IMR-90 (cell line): Measurements from ENCODE around the gene PCARE. TPM values are rescaled to one million over a fixed set of nuclear protein-coding genes. Genes with fewer than 3 reads are reported as not detected.

ENCODE experiments used
- ATAC-seq: fragments of 200-7000 bp; cut with Tn5 transposase; 2 replicates; pipeline ENCODE4 v1.9.1; 2020; ENCODE audit warnings: low read depth, mild to moderate bottlenecking, moderate library complexity
- BruUV-seq: library from RNA; stranded (reverse); fragments of 400-500 nt; replicated peaks from 2 replicates; lab custom pipeline; 2021; lab: Mats Ljungman, UMichigan
- CTCF ChIA-PET: fragments of 300-600 bp; formaldehyde crosslinking; extraction: SDS; loops from one replicate; lab custom pipeline; 2021; ENCODE audit warnings: antibody characterized with exemption; lab: Yijun Ruan, JAX
- POLR2A ChIA-PET: fragments of 300-600 bp; sonication (Branson Sonifier 250); formaldehyde crosslinking; loops from one replicate; lab custom pipeline; 2022; ENCODE audit warnings: antibody characterized with exemption; ENCODE audit not compliant: unreplicated experiment; lab: Charles Lee
- DNase-seq: peaks from one replicate; pipeline ENCODE4 v3.0.0; 2013
- H2AFZ ChIP-seq: replicated peaks from 2 replicates; pipeline ENCODE3; 2013; ENCODE audit warnings: low read length, mild to moderate bottlenecking; ENCODE audit not compliant: poor library complexity
- H2AK5ac ChIP-seq: 2 replicates; pipeline ENCODE4 v1.6.1; 2013; ENCODE audit warnings: low read depth, low read length, inconsistent platforms
- H2AK9ac ChIP-seq: replicated peaks from 2 replicates; pipeline ENCODE3; 2013; ENCODE audit warnings: mild to moderate bottlenecking, low read depth, low read length, moderate library complexity; ENCODE audit not compliant: poor library complexity
- H2BK120ac ChIP-seq: 2 replicates; pipeline ENCODE4 v1.6.1; 2013; ENCODE audit warnings: low read depth, low read length, inconsistent platforms
- H2BK15ac ChIP-seq: 3 replicates; pipeline ENCODE4 v1.6.1; 2013; ENCODE audit warnings: low read depth, low read length, inconsistent platforms
- H2BK20ac ChIP-seq: 2 replicates; pipeline ENCODE4 v1.6.1; 2013; ENCODE audit warnings: low read depth, mild to moderate bottlenecking, inconsistent platforms, low read length, moderate library complexity
- H2BK5ac ChIP-seq: 2 replicates; pipeline ENCODE4 v1.6.1; 2013; ENCODE audit warnings: mild to moderate bottlenecking, low read depth, low read length, inconsistent platforms; ENCODE audit not compliant: poor library complexity, severe bottlenecking
- H3K14ac ChIP-seq: replicated peaks from 2 replicates; pipeline ENCODE4 v1.6.1; 2013; ENCODE audit warnings: low read depth, low read length, inconsistent platforms
- H3K18ac ChIP-seq: 2 replicates; pipeline ENCODE4 v1.6.1; 2013; ENCODE audit warnings: low read depth, low read length, control low read depth
- H3K23ac ChIP-seq: 2 replicates; pipeline ENCODE4 v1.6.1; 2013; ENCODE audit warnings: low read depth, low read length, inconsistent platforms
- H3K27ac ChIP-seq: 2 replicates; pipeline ENCODE4 v1.5.1; 2013; ENCODE audit warnings: mild to moderate bottlenecking, control low read depth, low read length; ENCODE audit not compliant: insufficient read depth
- H3K27me3 ChIP-seq: 2 replicates; pipeline ENCODE4 v1.6.1; 2013; ENCODE audit warnings: low read length; ENCODE audit not compliant: control insufficient read depth, insufficient read depth
- H3K36me3 ChIP-seq: 2 replicates; pipeline ENCODE4 v1.6.1; 2013; ENCODE audit warnings: low read length, mixed read lengths; ENCODE audit not compliant: control insufficient read depth, insufficient read depth
- H3K4ac ChIP-seq: 2 replicates; pipeline ENCODE4 v1.6.1; 2013; ENCODE audit warnings: low read depth, low read length, inconsistent platforms
- H3K4me1 ChIP-seq: 2 replicates; pipeline ENCODE4 v1.6.1; 2013; ENCODE audit warnings: low read length, mixed read lengths; ENCODE audit not compliant: control insufficient read depth, insufficient read depth
- H3K4me2 ChIP-seq: 2 replicates; pipeline ENCODE4 v1.6.1; 2013; ENCODE audit warnings: low read depth, mild to moderate bottlenecking, control low read depth, low read length, moderate library complexity
- H3K4me3 ChIP-seq: 2 replicates; pipeline ENCODE4 v1.5.1; 2013; ENCODE audit warnings: low read depth, mild to moderate bottlenecking, control low read depth, low read length, moderate library complexity; ENCODE audit not compliant: insufficient read depth
- H3K56ac ChIP-seq: 2 replicates; pipeline ENCODE4 v1.6.1; 2013; ENCODE audit warnings: low read length, inconsistent platforms; ENCODE audit not compliant: insufficient read depth; ENCODE audit errors: extremely low read depth
- H3K79me1 ChIP-seq, 2 experiments: 2 replicates each; pipeline ENCODE4 v1.6.1; 2013; ENCODE audit warnings: low read length in 2 of 2, inconsistent platforms in 1 of 2, low read depth in 1 of 2
- H3K9ac ChIP-seq: 2 replicates; pipeline ENCODE4 v1.6.1; 2013; ENCODE audit warnings: low read depth, low read length, control low read depth
- H3K9me1 ChIP-seq: 2 replicates; pipeline ENCODE4 v1.6.1; 2013; ENCODE audit warnings: low read length, inconsistent platforms; ENCODE audit not compliant: insufficient read depth
- H3K9me3 ChIP-seq: 2 replicates; pipeline ENCODE4 v1.6.1; 2013; ENCODE audit warnings: low read length; ENCODE audit not compliant: control insufficient read depth, insufficient read depth
- H4K20me1 ChIP-seq: 2 replicates; pipeline ENCODE4 v1.6.1; 2013; ENCODE audit warnings: low read length, inconsistent platforms; ENCODE audit not compliant: insufficient read depth
- H4K5ac ChIP-seq: 2 replicates; pipeline ENCODE4 v1.6.1; 2013; ENCODE audit warnings: mild to moderate bottlenecking, low read depth, low read length, control low read depth
- H4K8ac ChIP-seq, 2 experiments: 2 replicates each; pipeline ENCODE4 v1.6.1; 2013; ENCODE audit warnings: low read depth in 2 of 2, low read length in 2 of 2, control low read depth in 1 of 2, inconsistent platforms in 1 of 2
- H4K91ac ChIP-seq: 2 replicates; pipeline ENCODE4 v1.6.1; 2013; ENCODE audit warnings: low read depth, low read length, inconsistent platforms; ENCODE audit not compliant: insufficient read depth
- CHD1 ChIP-seq: IDR thresholded peaks from 2 replicates; pipeline ENCODE4 v1.6.1; 2012; ENCODE audit warnings: low read depth, low read length, improper control_type of control experiment
- CTCF ChIP-seq: conservative IDR thresholded peaks from 2 replicates; pipeline ENCODE4 v1.5.1; 2012; ENCODE audit warnings: mild to moderate bottlenecking, low read depth, low read length, improper control_type of control experiment
- RAD21 ChIP-seq: IDR thresholded peaks from 2 replicates; pipeline ENCODE4 v1.6.1; 2012; ENCODE audit warnings: low read length, improper control_type of control experiment
- RFX5 ChIP-seq: IDR thresholded peaks from 2 replicates; pipeline ENCODE4 v1.8.0; 2012; ENCODE audit warnings: low read depth, mild to moderate bottlenecking, low read length, moderate library complexity
- SMC3 ChIP-seq: fragments of 150-350 bp; IDR thresholded peaks from 2 replicates; pipeline ENCODE4 v1.6.1; 2016; ENCODE audit warnings: low read depth, mild to moderate bottlenecking, antibody characterized with exemption, low read length, moderate library complexity
- WGBS, 2 experiments: methylation state at CpG; one replicate each; pipeline versions ENCODE4 v1.1.5 to v1.1.7; 2013; ENCODE audit warnings: missing lambda C conversion rate in 2 of 2; ENCODE audit not compliant: insufficient read length in 1 of 2; ENCODE audit errors: extremely low coverage in 2 of 2; 5-methylcytosine and 5-hydroxymethylcytosine counted together
- dilution Hi-C: fragments of 300-500 bp; cut with HindIII; formaldehyde crosslinking; loops from one replicate; pipeline ENCODE4 v1.14.3; 2018; ENCODE audit warnings: low sequenced_read_pairs; ENCODE audit not compliant: unreplicated experiment
- in situ Hi-C: fragments of 300-500 bp; cut with MboI; formaldehyde crosslinking; loops from 3 replicates; pipeline ENCODE4 v1.14.3; 2019; ENCODE audit warnings: low sequenced_read_pairs, inconsistent platforms, mixed read lengths
- intact Hi-C: fragments of 100-400 bp; cut with micrococcal nuclease; formaldehyde crosslinking; loops from 2 replicates; pipeline ENCODE4 v1.10.0; 2022
- polyA plus RNA-seq, 3 experiments: library from polyadenylated mRNA; depleted of rRNA; stranded (reverse); fragments of >200 nt; gene quantifications; 2 replicates each; pipeline ENCODE4 v1.2.3, GENCODE V29; 2012; ENCODE audit warnings: low replicate concordance in 1 of 3
- total RNA-seq: library from RNA; depleted of rRNA; stranded (reverse); fragments of >200 nt; gene quantifications from 2 replicates; pipeline ENCODE4 v1.2.3, GENCODE V29; 2012

PCARE gene
- total and polyA plus RNA-seq, 2 of the 4 experiments (the other 2 are of a cell fraction): not detected

GRCh38 chr2:29059624-29060023, 14.7 kb downstream of the PCARE start:
- no peak overlapping the region for H3K4me2 ChIP-seq
- no TSS peak for BruUV-seq
- H3K4me3 ChIP-seq: no peak overlapping the region
- H3K27me3 ChIP-seq: peaks cover 14% of the 10 kb centered on the region
- H2BK20ac ChIP-seq: no peak overlapping the region
- no peaks in the 10 kb centered on the region for H3K9me1 ChIP-seq
- no peak overlapping the region for H4K8ac ChIP-seq
- no peak overlapping the region for H4K5ac ChIP-seq
- H3K9me3 ChIP-seq: no peaks in the 10 kb centered on the region
- H3K27ac ChIP-seq: no peak overlapping the region
- ChIA-PET POLR2A (no interaction called here), CTCF (no interaction called here)
- H3K4me1 ChIP-seq: peaks cover 7% of the 10 kb centered on the region; the same call in 1 of the 2 replicates
- H2AFZ ChIP-seq: no peak overlapping the region
- TF ChIP-seq RFX5 (no peak), CHD1 (no peak), SMC3 (no peak), CTCF (no peak), RAD21 (no peak)
- WGBS, 2 experiments: no CpG with 5 or more reads among the region's 1 CpG
- no peaks in the 10 kb centered on the region for H3K79me1 ChIP-seq
- no peak overlapping the region for H2BK15ac ChIP-seq
- H4K91ac ChIP-seq: no peak overlapping the region
- H3K14ac ChIP-seq: no peak overlapping the region
- H3K4ac ChIP-seq: no peak overlapping the region
- H2AK5ac ChIP-seq: no peak overlapping the region
- intact Hi-C loops: no loop called here
- no peak overlapping the region for H2BK120ac ChIP-seq
- no peak overlapping the region for H3K18ac ChIP-seq
- no peaks in the 10 kb centered on the region for H3K36me3 ChIP-seq
- no peak overlapping the region for H2BK5ac ChIP-seq
- DNase-seq: no peak
- dilution Hi-C loops: no loop called here
- in situ Hi-C loops: no loop called here
- H2AK9ac ChIP-seq: no peak overlapping the region
- no peak overlapping the region for H3K23ac ChIP-seq
- no peak overlapping the region for H3K9ac ChIP-seq
- no peak for ATAC-seq
- H4K20me1 ChIP-seq: no peaks in the 10 kb centered on the region
- no peak overlapping the region for H3K56ac ChIP-seq
